NOMO-1 treated with dmso at 0.1 percent for 144 hours (cell line): Measurements from ENCODE around the gene RAB1A.
"Not testable (repeated sequence)": the region's sequence is repeated elsewhere in the genome, so short reads cannot be mapped to it uniquely, and the experiment has no call there.

Experiments
- DNase-seq: peaks from one replicate; lab custom pipeline; 2025; ENCODE audit not compliant: unreplicated experiment; lab: John Stamatoyannopoulos, UW

Gene RAB1A

GRCh38 chr2:65129826-65130663 lies at the start of gene RAB1A:
Gene RAB1A (minus strand): TSS chr2:65130106. CDS start chr2:65129915, 191 bp downstream.
- DNase-seq, result peak; percentile 99

- no peak for DNase-seq
These were observed 48.0 kb upstream of the RAB1A start for GRCh38 chr2:65177751-65178442.

GRCh38 chr2:65175894-65176530 lies 46.1 kb upstream of the RAB1A start:
- no peak for DNase-seq

- not testable (repeated sequence) for DNase-seq
These were observed 44.1 kb upstream of the RAB1A start for GRCh38 chr2:65174031-65174430.

GRCh38 chr2:65172994-65173790 lies 43.3 kb upstream of the RAB1A start:
- no peak for DNase-seq

- not testable (repeated sequence) for DNase-seq
These were observed 40.9 kb upstream of the RAB1A start for GRCh38 chr2:65170611-65171477.

GRCh38 chr2:65169760-65170136 lies 39.8 kb upstream of the RAB1A start:
- DNase-seq, result no peak

GRCh38 chr2:65165558-65165957 lies 35.7 kb upstream of the RAB1A start:
- DNase-seq, result no peak

GRCh38 chr2:65164426-65164891 lies 34.6 kb upstream of the RAB1A start:
- no peak for DNase-seq

GRCh38 chr2:65161551-65162100 lies 31.7 kb upstream of the RAB1A start:
- DNase-seq, result no peak

- DNase-seq, result no peak
These were observed 30.0 kb upstream of the RAB1A start for GRCh38 chr2:65159906-65160305.

- no peak for DNase-seq
These were observed 29.4 kb upstream of the RAB1A start for GRCh38 chr2:65159261-65159660.

GRCh38 chr2:65158557-65158956 lies 28.7 kb upstream of the RAB1A start:
- DNase-seq, result no peak

- not testable (repeated sequence) for DNase-seq
These were observed 27.9 kb upstream of the RAB1A start for GRCh38 chr2:65157856-65158255.

GRCh38 chr2:65156041-65156440 lies 26.1 kb upstream of the RAB1A start:
- no peak for DNase-seq

- DNase-seq, result no peak
These were observed 23.6 kb upstream of the RAB1A start for GRCh38 chr2:65153515-65153914.

GRCh38 chr2:65146078-65146477 lies 16.2 kb upstream of the RAB1A start:
- DNase-seq, result no peak

GRCh38 chr2:65144571-65144970 lies 14.7 kb upstream of the RAB1A start:
- no peak for DNase-seq

- no peak for DNase-seq
These were observed 12.6 kb upstream of the RAB1A start for GRCh38 chr2:65142515-65142914.
